H9 (cell line): ENCODE data around the gene TMSB10. TPM values are rescaled to one million over a fixed set of nuclear protein-coding genes. Genes with fewer than 3 reads are reported as not detected.
A peak's percentile ranks its signal among the peaks of the same experiment; 100 is the strongest.

Experiments
- DNase-seq: peaks from one replicate; pipeline ENCODE4 v3.0.0-alpha.2; 2017
- H2AFZ ChIP-seq: one replicate; pipeline ENCODE4 v1.6.1; 2013; ENCODE audit warnings: mild to moderate bottlenecking, low read length, control low read depth, moderate library complexity
- H2AK5ac ChIP-seq: 2 replicates; pipeline ENCODE4 v1.6.1; 2013; ENCODE audit warnings: low read length, control low read depth, mixed read lengths; ENCODE audit not compliant: insufficient read length
- H2BK120ac ChIP-seq: one replicate; pipeline ENCODE4 v1.6.1; 2013; ENCODE audit warnings: low read depth, mild to moderate bottlenecking, low read length, control low read depth, inconsistent platforms; ENCODE audit not compliant: poor library complexity, severe bottlenecking
- H2BK12ac ChIP-seq: 2 replicates; pipeline ENCODE4 v1.6.1; 2013; ENCODE audit warnings: low read length, control low read depth, mixed read lengths, low read depth; ENCODE audit not compliant: insufficient read length
- H2BK15ac ChIP-seq: 2 replicates; pipeline ENCODE4 v1.6.1; 2013; ENCODE audit warnings: low read depth, low read length, control low read depth
- H2BK20ac ChIP-seq: one replicate; pipeline ENCODE4 v1.6.1; 2013; ENCODE audit warnings: low read depth, mild to moderate bottlenecking, low read length, control low read depth, inconsistent platforms; ENCODE audit not compliant: poor library complexity, severe bottlenecking
- H2BK5ac ChIP-seq: 2 replicates; pipeline ENCODE4 v1.6.1; 2013; ENCODE audit warnings: low read length, control low read depth, mixed read lengths; ENCODE audit not compliant: insufficient read length
- H3K14ac ChIP-seq: 2 replicates; pipeline ENCODE4 v1.6.1; 2013; ENCODE audit warnings: low read length, control low read depth; ENCODE audit not compliant: insufficient read depth
- H3K18ac ChIP-seq: 2 replicates; pipeline ENCODE4 v1.6.1; 2013; ENCODE audit warnings: low read depth, mild to moderate bottlenecking, mixed read lengths, low read length, control low read depth; ENCODE audit not compliant: insufficient read length
- H3K23ac ChIP-seq: 2 replicates; pipeline ENCODE4 v1.6.1; 2013; ENCODE audit warnings: low read length, control low read depth, mixed read lengths, low read depth; ENCODE audit not compliant: insufficient read length
- H3K23me2 ChIP-seq: 2 replicates; pipeline ENCODE4 v1.6.1; 2013; ENCODE audit warnings: low read depth, mild to moderate bottlenecking, mixed read lengths, low read length, control low read depth; ENCODE audit not compliant: insufficient read length, poor library complexity, severe bottlenecking
- H3K27ac ChIP-seq: 2 replicates; pipeline ENCODE4 v1.5.1; 2013; ENCODE audit warnings: low read length, control low read depth, mixed read lengths, low read depth; ENCODE audit not compliant: insufficient read length
- H3K27me3 ChIP-seq: 2 replicates; pipeline ENCODE4 v1.6.1; 2013; ENCODE audit warnings: low read length, control low read depth, inconsistent platforms; ENCODE audit not compliant: insufficient read depth
- H3K4ac ChIP-seq: 2 replicates; pipeline ENCODE4 v1.6.1; 2013; ENCODE audit warnings: low read depth, mild to moderate bottlenecking, control low read depth, inconsistent platforms, low read length, moderate library complexity
- H3K4me1 ChIP-seq: 2 replicates; pipeline ENCODE4 v1.6.1; 2013; ENCODE audit warnings: low read length, control low read depth, inconsistent platforms; ENCODE audit not compliant: insufficient read depth
- H3K4me2 ChIP-seq: 2 replicates; pipeline ENCODE4 v1.6.1; 2013; ENCODE audit warnings: low read length, control low read depth, mixed read lengths; ENCODE audit not compliant: insufficient read length, insufficient read depth
- H3K56ac ChIP-seq: 2 replicates; pipeline ENCODE4 v1.6.1; 2013; ENCODE audit warnings: low read depth, mild to moderate bottlenecking, mixed read lengths, low read length, control low read depth; ENCODE audit not compliant: insufficient read length
- H3K79me1 ChIP-seq: 2 replicates; pipeline ENCODE4 v1.6.1; 2013; ENCODE audit warnings: low read depth, mild to moderate bottlenecking, moderate library complexity, low read length, control low read depth, inconsistent platforms; ENCODE audit not compliant: insufficient read depth, poor library complexity, severe bottlenecking
- H3K79me2 ChIP-seq: 2 replicates; pipeline ENCODE4 v1.6.1; 2013; ENCODE audit warnings: low read length, control low read depth, inconsistent platforms; ENCODE audit not compliant: insufficient read depth
- H3K9ac ChIP-seq: 2 replicates; pipeline ENCODE4 v1.6.1; 2013; ENCODE audit warnings: low read length, control low read depth, mixed read lengths; ENCODE audit not compliant: insufficient read length; ENCODE audit errors: extremely low read depth
- H3K9me3 ChIP-seq: one replicate; pipeline ENCODE4 v1.6.1; 2013; ENCODE audit warnings: low read depth, low read length, inconsistent platforms; ENCODE audit not compliant: control insufficient read depth
- H3T11ph ChIP-seq: one replicate; pipeline ENCODE4 v1.6.1; 2013; ENCODE audit warnings: mild to moderate bottlenecking, low read length, control low read depth, inconsistent platforms
- H4K20me1 ChIP-seq: one replicate; pipeline ENCODE4 v1.6.1; 2013; ENCODE audit not compliant: control insufficient read depth, insufficient read length, insufficient read depth
- H4K5ac ChIP-seq: 2 replicates; pipeline ENCODE4 v1.6.1; 2013; ENCODE audit warnings: low read depth, mild to moderate bottlenecking, mixed read lengths, low read length, control low read depth; ENCODE audit not compliant: insufficient read length
- H4K8ac ChIP-seq: replicated peaks from 2 replicates; pipeline ENCODE4 v1.6.1; 2013; ENCODE audit warnings: low read length, control low read depth, mixed read lengths, low read depth; ENCODE audit not compliant: insufficient read length
- H4K91ac ChIP-seq: 2 replicates; pipeline ENCODE4 v1.6.1; 2013; ENCODE audit warnings: low read depth, mild to moderate bottlenecking, moderate library complexity, mixed read lengths, low read length, control low read depth; ENCODE audit not compliant: insufficient read length
- H3K27ac Mint-ChIP-seq, 3 experiments: 2 replicates in 2 of 3; 3 replicates in 1 of 3; pipeline ENCODE4 v1.8.0; 2020 to 2021; ENCODE audit warnings: mixed read lengths in 3 of 3, mild to moderate bottlenecking in 1 of 3, moderate library complexity in 1 of 3
- H3K27me3 Mint-ChIP-seq: 2 replicates; pipeline ENCODE4 v1.8.0; 2021; ENCODE audit warnings: low read depth, mild to moderate bottlenecking, moderate library complexity, mixed read lengths
- H3K36me3 Mint-ChIP-seq, 3 experiments: 2 replicates in 2 of 3; 3 replicates in 1 of 3; pipeline ENCODE4 v1.8.0; 2020 to 2021; ENCODE audit warnings: low read depth in 3 of 3, mixed read lengths in 3 of 3; ENCODE audit not compliant: insufficient read depth in 1 of 3
- H3K4me1 Mint-ChIP-seq, 2 experiments: 2 replicates each; pipeline ENCODE4 v1.8.0; 2020; ENCODE audit warnings: mixed read lengths in 2 of 2
- H3K4me3 Mint-ChIP-seq, 2 experiments: 2 replicates in 1 of 2; 3 replicates in 1 of 2; pipeline ENCODE4 v1.8.0; 2020 to 2021; ENCODE audit warnings: mild to moderate bottlenecking in 2 of 2, mixed read lengths in 2 of 2, moderate library complexity in 1 of 2
- H3K9me3 Mint-ChIP-seq, 2 experiments: 2 replicates in 1 of 2; 3 replicates in 1 of 2; pipeline ENCODE4 v1.8.0; 2020; ENCODE audit warnings: mild to moderate bottlenecking in 2 of 2, mixed read lengths in 2 of 2, moderate library complexity in 1 of 2
- CTCF ChIP-seq: fragments of 200-600 bp; sonication (generic); conservative IDR thresholded peaks from 3 replicates; pipeline ENCODE4 v1.8.0; 2021; ENCODE audit warnings: antibody characterized with exemption, mild to moderate bottlenecking
- WGBS: extraction: QIAGEN DNeasy Blood & Tissue Kit; methylation state at CpG from one replicate; pipeline ENCODE4 v1.1.7; 2013; ENCODE audit warnings: missing lambda C conversion rate, low lambda C conversion rate, mixed read lengths; ENCODE audit not compliant: insufficient read length; ENCODE audit errors: extremely low coverage; 5-methylcytosine and 5-hydroxymethylcytosine counted together
- total RNA-seq: library from RNA; stranded (reverse); gene quantifications from 2 replicates; pipeline ENCODE4 v1.2.1, GENCODE V29; 2021

Gene TMSB10
- total RNA-seq, 1 experiment from 2014 or later, result 755 TPM

DNA sequence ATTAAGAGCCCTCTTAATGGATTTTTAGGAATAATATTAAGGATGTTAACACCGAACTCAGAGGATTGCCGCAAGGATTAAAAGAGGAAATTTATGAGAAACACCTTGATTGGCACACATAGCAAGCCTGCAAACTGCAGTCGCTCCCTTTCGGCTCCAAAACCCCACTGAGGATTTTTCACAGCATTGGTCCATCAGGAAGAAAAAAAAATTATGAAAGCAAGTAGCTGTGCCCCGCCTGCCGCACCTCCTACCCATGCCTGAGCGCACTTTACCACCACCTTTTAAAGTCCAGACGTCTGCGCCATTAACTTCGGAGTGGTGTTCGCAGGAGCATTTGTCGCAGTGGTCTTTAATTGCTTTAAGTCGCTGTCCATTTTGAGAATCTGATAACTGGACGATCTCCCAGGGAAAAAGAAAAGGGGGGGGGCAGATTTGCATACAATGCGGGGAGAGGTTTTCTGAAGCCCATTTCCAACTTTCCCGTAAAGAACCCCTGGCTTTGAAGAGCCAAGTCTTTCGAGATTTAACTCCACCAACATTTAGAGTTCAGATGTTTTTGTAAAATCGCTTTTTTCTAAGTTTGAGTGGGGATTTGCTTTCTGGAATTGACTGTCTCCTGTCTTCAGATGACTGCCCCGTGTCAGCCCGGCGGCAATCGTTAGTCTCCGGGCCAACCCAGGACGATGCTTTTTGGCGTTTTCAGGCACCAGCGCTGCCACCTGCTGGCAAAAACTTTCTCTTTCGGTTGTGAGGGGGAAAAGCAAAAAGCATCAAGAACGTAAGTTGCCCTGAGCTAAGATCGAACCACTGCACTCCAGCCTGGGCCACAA, 23.7 kb upstream of the TMSB10 start:
- H3K9me3 Mint-ChIP-seq, result no peaks in the 10 kb centered on the region; a peak in 1 of 5 replicates
- peak; percentile 84 for DNase-seq
- H4K91ac ChIP-seq, result no peak overlapping the region
- H3K4ac ChIP-seq, result no peak overlapping the region
- H4K20me1 ChIP-seq, result no peaks in the 10 kb centered on the region
- H2AK5ac ChIP-seq, result no peak overlapping the region
- H3K36me3 Mint-ChIP-seq, result no peaks in the 10 kb centered on the region
- H2AFZ ChIP-seq, result no peak overlapping the region
- no peak overlapping the region for H2BK120ac ChIP-seq
- H3K14ac ChIP-seq, result no peak overlapping the region
- H3K79me1 ChIP-seq, result no peaks in the 10 kb centered on the region
- no peak overlapping the region for H4K5ac ChIP-seq
- H3K4me2 ChIP-seq, result peak overlapping the region; percentile 73
- no CpG with 5 or more reads among the region's 29 CpGs for WGBS
- no peaks in the 10 kb centered on the region for H3K79me2 ChIP-seq
- peaks cover 33% of the 10 kb centered on the region for H3K27me3 ChIP-seq
- peaks cover 20% of the 10 kb centered on the region for H3K23me2 ChIP-seq
- H3K9ac ChIP-seq, result no peak overlapping the region
- H3K4me1 ChIP-seq, result no peaks in the 10 kb centered on the region
- H3K56ac ChIP-seq, result no peak overlapping the region
- H2BK12ac ChIP-seq, result no peak overlapping the region
- no peak overlapping the region for H4K8ac ChIP-seq
- no peak overlapping the region for H3K27ac ChIP-seq
- no peaks in the 10 kb centered on the region for H3K9me3 ChIP-seq
- no peak overlapping the region for H3T11ph ChIP-seq
- H3K27me3 Mint-ChIP-seq, result peaks cover 96% of the 10 kb centered on the region
- no peak overlapping the region for H3K23ac ChIP-seq
- no peak overlapping the region for H2BK5ac ChIP-seq
- no peak overlapping the region for H2BK20ac ChIP-seq
- H3K18ac ChIP-seq, result no peak overlapping the region
- H3K4me1 Mint-ChIP-seq, result peaks cover 14 to 25% of the 10 kb centered on the region in 2 experiments
- peak overlapping the region; percentile 55 to 85 for H3K4me3 Mint-ChIP-seq
- no peak overlapping the region for H2BK15ac ChIP-seq
- H3K27ac Mint-ChIP-seq, result no peak overlapping the region; a peak in 1 of 7 replicates
- TF ChIP-seq CTCF, result peak; percentile 81
